Endothelial cell of umbilical vein (primary cell): ENCODE results near the gene ADAMTSL3. TPM values are rescaled to one million over a fixed set of nuclear protein-coding genes. Genes with fewer than 3 reads are reported as not detected.

Experiments used
- BruUV-seq: library from RNA; stranded (reverse); fragments of 400-500 nt; replicated peaks from 2 replicates; lab custom pipeline; 2021; lab: Mats Ljungman, UMichigan
- CTCF ChIA-PET: fragments of 300-600, 350-600 bp; sonication (Branson Sonifier 250); formaldehyde crosslinking; loops from one replicate; lab custom pipeline; 2021; ENCODE audit warnings: antibody characterized with exemption, inconsistent platforms; lab: Charles Lee
- POLR2A ChIA-PET: fragments of 300-600, 350-600 bp; sonication (Branson Sonifier 250); formaldehyde crosslinking; loops from one replicate; lab custom pipeline; 2021; ENCODE audit warnings: antibody characterized with exemption, inconsistent platforms; lab: Charles Lee
- DNase-seq: peaks from one replicate; pipeline ENCODE4 v3.0.0-alpha.2; 2011; ENCODE audit warnings: low read depth, low spot score
- FAIRE-seq: peaks from 2 replicates; lab custom pipeline; 2011; peaks lifted over from hg19 to GRCh38; lab: Jason Lieb, UNC
- H2AFZ ChIP-seq: 2 replicates; pipeline ENCODE4 v1.6.0; 2012; ENCODE audit warnings: low read depth, low read length, control low read depth, inconsistent platforms
- H3K27ac ChIP-seq: 2 replicates; pipeline ENCODE4 v1.5.1; 2011; ENCODE audit warnings: low read depth, mild to moderate bottlenecking, control low read depth, low read length, moderate library complexity; ENCODE audit not compliant: insufficient read depth
- H3K27me3 ChIP-seq, 2 experiments: 2 replicates each; pipeline versions ENCODE4 v1.6.0 to v1.6.1; 2011; ENCODE audit warnings: low read length in 2 of 2, mixed read lengths in 1 of 2; ENCODE audit not compliant: control insufficient read depth in 2 of 2, insufficient read depth in 2 of 2
- H3K36me3 ChIP-seq, 2 experiments: 2 replicates in 1 of 2; 3 replicates in 1 of 2; pipeline ENCODE4 v1.5.1; 2011; ENCODE audit warnings: low read length in 2 of 2, mild to moderate bottlenecking in 1 of 2, moderate library complexity in 1 of 2; ENCODE audit not compliant: control insufficient read depth in 2 of 2, insufficient read depth in 2 of 2; ENCODE audit errors: extremely low read depth in 1 of 2
- H3K4me1 ChIP-seq: 3 replicates; pipeline ENCODE4 v1.5.1; 2011; ENCODE audit warnings: mild to moderate bottlenecking, low read length; ENCODE audit not compliant: control insufficient read depth, insufficient read depth; ENCODE audit errors: extremely low read depth
- H3K4me2 ChIP-seq: 2 replicates; pipeline ENCODE4 v1.6.1; 2011; ENCODE audit warnings: low read length, control low read depth, mixed read lengths; ENCODE audit not compliant: insufficient read depth
- H3K4me3 ChIP-seq, 3 experiments: fragments of 200-600 bp in 1 of 3; sonication (generic), shearing (Covaris generic) in 1 of 3; replicated peaks in 1 of 3; 2 replicates each; pipeline ENCODE4 v1.5.1; 2011 to 2016; ENCODE audit warnings: control low read depth in 3 of 3, low read length in 3 of 3, mild to moderate bottlenecking in 2 of 3, inconsistent platforms in 1 of 3, low read depth in 1 of 3, moderate library complexity in 1 of 3; ENCODE audit not compliant: insufficient read depth in 1 of 3
- H3K79me2 ChIP-seq: 2 replicates; pipeline ENCODE4 v1.6.0; 2012; ENCODE audit warnings: low read length, inconsistent platforms; ENCODE audit not compliant: control insufficient read depth, insufficient read depth
- H3K9ac ChIP-seq: replicated peaks from 2 replicates; pipeline ENCODE3; 2011; ENCODE audit warnings: low read length, control low read depth; ENCODE audit not compliant: insufficient read depth; ENCODE audit errors: extremely low read depth
- H3K9me1 ChIP-seq: replicated peaks from 3 replicates; pipeline ENCODE4 v1.6.0; 2011; ENCODE audit warnings: mild to moderate bottlenecking, low read length; ENCODE audit not compliant: control insufficient read depth, insufficient read depth; ENCODE audit errors: extremely low read depth
- H3K9me3 ChIP-seq: replicated peaks from 2 replicates; pipeline ENCODE4 v1.5.1; 2012; ENCODE audit warnings: low read length, inconsistent platforms; ENCODE audit not compliant: control insufficient read depth, insufficient read depth
- H4K20me1 ChIP-seq: replicated peaks from 2 replicates; pipeline ENCODE3; 2011; ENCODE audit warnings: mild to moderate bottlenecking, low read length; ENCODE audit not compliant: control insufficient read depth, insufficient read depth; ENCODE audit errors: extremely low read depth
- EZH2 ChIP-seq: IDR thresholded peaks from 2 replicates; pipeline ENCODE4 v1.6.1; 2012; ENCODE audit warnings: borderline replicate concordance, low read depth, mild to moderate bottlenecking, moderate library complexity, low read length, inconsistent platforms; ENCODE audit not compliant: severe bottlenecking
- FOS ChIP-seq: IDR thresholded peaks from 2 replicates; pipeline ENCODE4 v1.6.1; 2011; ENCODE audit warnings: mild to moderate bottlenecking, low read length, moderate library complexity, borderline replicate concordance; ENCODE audit not compliant: insufficient read depth
- GATA2 ChIP-seq: IDR thresholded peaks from 2 replicates; pipeline ENCODE4 v1.7.0; 2011; ENCODE audit warnings: low read depth, mild to moderate bottlenecking, moderate library complexity, mixed read lengths, low read length; ENCODE audit not compliant: insufficient read length, insufficient read depth
- JUN ChIP-seq: IDR thresholded peaks from 2 replicates; pipeline ENCODE4 v1.6.1; 2011; ENCODE audit warnings: borderline replicate concordance, low read depth; ENCODE audit not compliant: insufficient read length, insufficient read depth
- MYC ChIP-seq: IDR thresholded peaks from one replicate; pipeline ENCODE4 v1.6.1; 2011; ENCODE audit warnings: mild to moderate bottlenecking, low read depth, low read length
- POLR2A ChIP-seq: IDR thresholded peaks from 2 replicates; pipeline ENCODE4 v1.6.1; 2012; ENCODE audit warnings: low read depth, mild to moderate bottlenecking, control low read depth, low read length
- POLR2AphosphoS5 ChIP-seq: IDR thresholded peaks from 2 replicates; pipeline ENCODE4 v1.6.1; 2012; ENCODE audit warnings: low read depth, mild to moderate bottlenecking, control low read depth, low read length, moderate library complexity; ENCODE audit not compliant: insufficient read depth
- dilution Hi-C: fragments of 300-500 bp; cut with MboI; formaldehyde crosslinking; loops from one replicate; pipeline ENCODE4 v1.15.0; 2019; ENCODE audit warnings: low sequenced_read_pairs; ENCODE audit not compliant: extremely low pct_ligation_motif_present
- intact Hi-C: fragments of 100-400 bp; cut with micrococcal nuclease; formaldehyde crosslinking; loops from one replicate; pipeline ENCODE4 v1.10.0; 2022
- polyA plus RNA-seq, 4 experiments: library from polyadenylated mRNA; depleted of rRNA in 3 of 4; stranded (reverse) in 3 of 4; unstranded in 1 of 4; fragments of >200 nt; gene quantifications; 2 replicates each; pipeline versions ENCODE4 v1.2.1 to v1.2.3, GENCODE V29; 2011 to 2012; ENCODE audit warnings: missing spikeins in 1 of 4
- total RNA-seq: library from RNA; stranded (reverse); gene quantifications from 2 replicates; pipeline ENCODE4 v1.2.3, GENCODE V29; 2021
- TF ChIP-seq, protein P1 (sequence below): IDR thresholded peaks from 2 replicates; pipeline ENCODE4 v1.6.1; 2011; ENCODE audit not compliant: insufficient read depth, insufficient read length
- TF ChIP-seq, protein P2 (sequence below), 2 donors: IDR thresholded peaks; 1 replicate in 1 of 2; 2 replicates in 1 of 2; pipeline ENCODE4 v1.5.1; 2011; ENCODE audit warnings: low read length in 2 of 2, mild to moderate bottlenecking in 2 of 2, moderate library complexity in 2 of 2, control low read depth in 1 of 2, inconsistent platforms in 1 of 2, low read depth in 1 of 2; ENCODE audit not compliant: insufficient read depth in 1 of 2; ENCODE audit errors: extremely low read depth in 1 of 2

ADAMTSL3 gene
- total and polyA plus RNA-seq, 2 donors (not counting 3 experiments of a cell fraction or from before 2014, with no cell fraction given), result not detected

DNA sequence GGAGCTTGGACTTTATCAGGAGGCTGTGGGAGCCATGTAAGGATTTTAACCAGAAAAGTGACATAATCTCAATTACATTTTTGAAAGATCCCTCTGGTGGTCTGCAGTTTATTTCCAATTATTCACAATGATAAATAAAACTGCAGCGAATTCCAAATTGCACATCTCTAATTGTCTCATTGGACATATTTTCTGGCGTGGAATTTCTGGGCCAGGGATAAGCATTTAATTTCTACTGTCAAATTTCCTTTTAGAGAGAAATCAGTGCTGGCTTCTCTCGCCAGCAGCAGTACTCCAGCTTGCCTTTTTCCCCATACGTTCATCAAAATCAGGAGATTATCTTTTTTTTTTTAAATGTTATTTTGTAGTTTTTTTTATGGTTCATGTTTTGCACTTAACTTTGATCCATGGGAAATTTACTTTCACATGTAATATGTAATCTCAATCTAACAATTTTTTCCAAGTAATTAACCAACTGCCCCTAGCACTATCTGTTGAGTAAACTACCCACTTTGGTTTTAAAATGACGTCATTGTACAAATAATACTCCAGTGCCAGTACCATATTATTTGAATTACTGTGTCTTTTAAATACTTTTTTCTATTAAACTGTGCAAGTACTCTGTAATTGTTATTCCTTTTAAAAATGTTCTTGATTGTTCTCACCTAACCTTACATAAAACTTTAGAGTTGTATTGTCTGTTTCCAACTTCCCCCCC, 251.8 kb downstream of the ADAMTSL3 start:
- no peak for FAIRE-seq
- Histone ChIP-seq H3K4me2 (no peak overlapping the region), H2AFZ (no peak overlapping the region), H3K4me1 (no peaks in the 10 kb centered on the region), H3K79me2 (no peaks in the 10 kb centered on the region), H3K27ac (no peak overlapping the region), H3K36me3 (no peaks in the 10 kb centered on the region), H3K9me1 (no peaks in the 10 kb centered on the region), H3K9me3 (no peaks in the 10 kb centered on the region), H3K9ac (no peak overlapping the region), H3K27me3 (no peaks in the 10 kb centered on the region), H4K20me1 (no peaks in the 10 kb centered on the region), H3K4me3 (no peak overlapping the region)
- TF ChIP-seq FOS, result no peak
- TF ChIP-seq GATA2, result no peak
- TF ChIP-seq MYC, result no peak
- no peak for TF ChIP-seq JUN
- no peak for TF ChIP-seq POLR2AphosphoS5
- TF ChIP-seq EZH2, result no peak
- TF ChIP-seq, protein P1, sequence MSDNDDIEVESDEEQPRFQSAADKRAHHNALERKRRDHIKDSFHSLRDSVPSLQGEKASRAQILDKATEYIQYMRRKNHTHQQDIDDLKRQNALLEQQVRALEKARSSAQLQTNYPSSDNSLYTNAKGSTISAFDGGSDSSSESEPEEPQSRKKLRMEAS, result no peak
- TF ChIP-seq POLR2A, result no peak
- TF ChIP-seq, protein P2, sequence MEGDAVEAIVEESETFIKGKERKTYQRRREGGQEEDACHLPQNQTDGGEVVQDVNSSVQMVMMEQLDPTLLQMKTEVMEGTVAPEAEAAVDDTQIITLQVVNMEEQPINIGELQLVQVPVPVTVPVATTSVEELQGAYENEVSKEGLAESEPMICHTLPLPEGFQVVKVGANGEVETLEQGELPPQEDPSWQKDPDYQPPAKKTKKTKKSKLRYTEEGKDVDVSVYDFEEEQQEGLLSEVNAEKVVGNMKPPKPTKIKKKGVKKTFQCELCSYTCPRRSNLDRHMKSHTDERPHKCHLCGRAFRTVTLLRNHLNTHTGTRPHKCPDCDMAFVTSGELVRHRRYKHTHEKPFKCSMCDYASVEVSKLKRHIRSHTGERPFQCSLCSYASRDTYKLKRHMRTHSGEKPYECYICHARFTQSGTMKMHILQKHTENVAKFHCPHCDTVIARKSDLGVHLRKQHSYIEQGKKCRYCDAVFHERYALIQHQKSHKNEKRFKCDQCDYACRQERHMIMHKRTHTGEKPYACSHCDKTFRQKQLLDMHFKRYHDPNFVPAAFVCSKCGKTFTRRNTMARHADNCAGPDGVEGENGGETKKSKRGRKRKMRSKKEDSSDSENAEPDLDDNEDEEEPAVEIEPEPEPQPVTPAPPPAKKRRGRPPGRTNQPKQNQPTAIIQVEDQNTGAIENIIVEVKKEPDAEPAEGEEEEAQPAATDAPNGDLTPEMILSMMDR (IDR thresholded peaks at IDR 0.05; ENCODE audit: extremely low read depth in 1 of 2, insufficient read depth in 1 of 2, low read depth in 1 of 2, low read length in 2 of 2), result no peak
- no peak for DNase-seq
- POLR2A ChIA-PET, result no interaction called here
- BruUV-seq, result no TSS peak
- dilution Hi-C loops (no loop called here), intact Hi-C loops (no loop called here)
- CTCF ChIA-PET, result no interaction called here
